Esophagus squamous epithelium (tissue), 5 donors: Measurements from ENCODE around the gene PIGBOS1. TPM values are rescaled to one million over a fixed set of nuclear protein-coding genes. Genes with fewer than 3 reads are reported as not detected.
"Not testable (repeated sequence)": the region's sequence is repeated elsewhere in the genome, so short reads cannot be mapped to it uniquely, and the experiment has no call there.

Experiments used
- DNase-seq: peaks from one replicate; lab custom pipeline; 2025; lab: John Stamatoyannopoulos, UW
- H3K27ac ChIP-seq, 4 donors: fragments of 200-600 bp; sonication (generic); one replicate each; pipeline ENCODE4 v1.5.1; 2016 to 2019; ENCODE audit warnings: mild to moderate bottlenecking in 1 of 4
- H3K27me3 ChIP-seq, 4 donors: fragments of 200-600 bp; sonication (generic); 1 replicate in 3 of 4; 2 replicates in 1 of 4; pipeline versions ENCODE4 v1.5.1 to v1.6.0; 2017 to 2021; ENCODE audit warnings: antibody characterized with exemption in 1 of 4
- H3K36me3 ChIP-seq, 3 donors: fragments of 200-600 bp; sonication (generic); one replicate each; pipeline ENCODE4 v1.5.1; 2016 to 2019
- H3K4me1 ChIP-seq, 3 donors: fragments of 200-600 bp; sonication (generic); one replicate each; pipeline ENCODE4 v1.5.1; 2017 to 2019
- H3K4me3 ChIP-seq, 4 donors: fragments of 200-600 bp; sonication (generic); 1 replicate in 3 of 4; 2 replicates in 1 of 4; pipeline ENCODE4 v1.5.1; 2016 to 2019; ENCODE audit warnings: mild to moderate bottlenecking in 2 of 4, moderate library complexity in 1 of 4
- H3K9me3 ChIP-seq, 3 donors: fragments of 200-600 bp; sonication (generic); one replicate each; pipeline ENCODE4 v1.5.1; 2016 to 2019
- CTCF ChIP-seq, 6 experiments: fragments of 450-650 bp in 4 of 6; fragments of 200-600 bp in 2 of 6; sonication (generic) in 2 of 6; IDR thresholded peaks; one replicate each; pipeline ENCODE4 v1.5.1; 2016 to 2019; ENCODE audit warnings: antibody characterized with exemption in 6 of 6, mild to moderate bottlenecking in 4 of 6, moderate library complexity in 4 of 6
- POLR2A ChIP-seq, 4 donors: fragments of 450-650 bp; IDR thresholded peaks; one replicate each; pipeline ENCODE4 v1.6.1; 2017; ENCODE audit warnings: antibody characterized with exemption in 4 of 4, mild to moderate bottlenecking in 4 of 4, moderate library complexity in 3 of 4
- WGBS, 2 donors: methylation state at CpG; one replicate each; pipeline ENCODE4 v1.1.5; 2018; 5-methylcytosine and 5-hydroxymethylcytosine counted together
- intact Hi-C: fragments of 100-400 bp; cut with DNase I; formaldehyde crosslinking; loops from one replicate; pipeline ENCODE4 v1.15.0; 2022
- total RNA-seq, 4 donors: library from RNA; depleted of rRNA; stranded (reverse); fragments of >200 nt; gene quantifications; one replicate each; pipeline ENCODE4 v1.1.0, GENCODE V29; 2016
- donor health status: DM: yes; HTN: yes; CAD: no.

PIGBOS1 gene
- total RNA-seq, 4 donors from 2014 or later, result 2.6 to 13.5 (median 9.9) TPM

DNA sequence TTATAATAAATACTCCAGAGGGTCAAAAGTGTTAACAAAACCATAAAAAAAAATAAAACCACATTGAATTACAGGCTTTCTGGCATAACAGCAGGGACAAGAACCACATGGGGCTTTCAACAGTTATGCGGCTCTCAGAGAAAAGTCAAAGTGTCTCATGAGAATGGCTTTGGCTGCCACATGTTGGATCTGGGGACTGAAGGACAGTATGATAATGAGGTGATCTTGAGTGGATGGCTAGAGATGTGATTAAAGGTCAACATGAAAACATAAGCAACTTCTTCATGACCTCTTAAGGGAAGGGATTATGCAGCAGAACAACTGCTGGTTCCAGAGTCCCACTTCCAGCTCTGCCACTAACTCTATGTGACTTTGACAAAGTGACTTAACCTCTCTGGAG is 34.5 kb downstream of the PIGBOS1 start:
- H3K27me3 ChIP-seq, result no peaks in the 10 kb centered on the region
- WGBS, 2 donors, result 52 to 70% methylated on average over 1 of the region's 1 CpG
- no peak for DNase-seq
- H3K4me1 ChIP-seq, result peaks cover 0 to 64% (median 26%) of the 10 kb centered on the region in 3 donors
- no peaks in the 10 kb centered on the region for H3K36me3 ChIP-seq
- no peak overlapping the region for H3K4me3 ChIP-seq
- intact Hi-C loops, result no loop called here
- H3K27ac ChIP-seq, result peak overlapping the region in 1 of 4 donors; percentile 10
- no peaks in the 10 kb centered on the region for H3K9me3 ChIP-seq
- TF ChIP-seq CTCF (IDR thresholded peaks at IDR 0.05) (no peak), POLR2A (IDR thresholded peaks at IDR 0.05) (no peak)

DNA sequence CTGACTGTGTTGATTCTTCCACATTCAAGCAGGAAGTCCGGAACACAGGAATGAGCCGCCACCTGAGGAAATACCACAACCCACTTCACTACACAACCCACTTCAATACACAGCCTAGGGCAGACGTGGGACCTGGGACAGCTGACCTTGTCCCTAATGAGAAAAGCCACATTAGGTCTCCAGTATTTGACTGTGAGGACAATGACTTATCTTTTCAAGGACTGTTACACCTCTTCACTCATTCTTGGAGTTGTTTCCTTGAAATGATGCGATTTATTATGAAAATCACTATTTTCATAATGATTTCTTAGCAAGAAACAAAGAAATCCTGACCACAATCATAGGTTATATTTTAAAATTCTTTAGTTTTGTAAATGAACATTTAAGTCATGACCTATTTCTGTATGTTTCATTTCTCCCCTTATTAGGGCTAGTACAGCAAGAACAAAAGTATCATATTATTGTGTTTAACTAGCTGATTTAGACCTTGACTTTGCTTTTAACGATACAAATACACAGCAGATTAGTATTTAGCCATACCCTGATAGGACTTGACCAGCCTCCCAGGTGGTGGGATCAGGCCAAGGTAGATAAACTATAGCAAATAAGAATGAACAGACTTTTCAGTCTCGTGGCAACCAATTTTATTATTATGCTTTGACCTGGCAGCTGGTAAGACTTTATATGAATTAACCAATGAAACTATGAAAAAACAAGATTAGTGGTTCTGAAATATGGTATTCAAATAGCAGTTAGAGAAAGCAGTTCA is 35.4 kb downstream of the PIGBOS1 start:
- no peaks in the 10 kb centered on the region for H3K36me3 ChIP-seq
- WGBS, 2 donors, result 74 to 80% methylated on average over 6 of the region's 6 CpGs
- peak overlapping the region in 2 of 4 donors; percentile 10 to 71 for H3K27ac ChIP-seq
- no peak for DNase-seq
- TF ChIP-seq CTCF (IDR thresholded peaks at IDR 0.05), result no peak
- TF ChIP-seq POLR2A (IDR thresholded peaks at IDR 0.05), result no peak
- no peaks in the 10 kb centered on the region for H3K27me3 ChIP-seq
- H3K9me3 ChIP-seq, result no peaks in the 10 kb centered on the region
- H3K4me3 ChIP-seq, result no peak overlapping the region
- intact Hi-C loops, result no loop called here
- H3K4me1 ChIP-seq, result peaks cover 0 to 63% (median 27%) of the 10 kb centered on the region in 3 donors

- no peak for DNase-seq
- no peaks in the 10 kb centered on the region for H3K27me3 ChIP-seq
- H3K27ac ChIP-seq, result peak overlapping the region in 3 of 4 donors; percentile 36 to 71 (median 67)
- H3K36me3 ChIP-seq, result no peaks in the 10 kb centered on the region
- H3K4me1 ChIP-seq, result peaks cover 0 to 65% (median 23%) of the 10 kb centered on the region in 3 donors
- intact Hi-C loops, result no loop called here
- H3K9me3 ChIP-seq, result no peaks in the 10 kb centered on the region
- 66 to 98% methylated on average over 4 to 5 of the region's 5 CpGs for WGBS, 2 donors
- no peak overlapping the region for H3K4me3 ChIP-seq
- TF ChIP-seq CTCF (IDR thresholded peaks at IDR 0.05) (no peak), POLR2A (IDR thresholded peaks at IDR 0.05) (no peak)
Measured at GRCh38 chr15:55282284-55282833, 36.6 kb downstream of the PIGBOS1 start.

GRCh38 chr15:55281517-55282228 is 37.2 kb downstream of the PIGBOS1 start:
- Histone ChIP-seq H3K4me3 (no peak overlapping the region), H3K27me3 (no peaks in the 10 kb centered on the region), H3K27ac (peak overlapping the region in 3 of 4 donors; percentile 36 to 71 (median 67)), H3K4me1 (peaks cover 0 to 67% (median 23%) of the 10 kb centered on the region in 3 donors), H3K36me3 (no peaks in the 10 kb centered on the region), H3K9me3 (no peaks in the 10 kb centered on the region)
- DNase-seq, result no peak
- intact Hi-C loops, result no loop called here
- TF ChIP-seq CTCF (IDR thresholded peaks at IDR 0.05), result no peak

- intact Hi-C loops, DNase-seq, H3K36me3 ChIP-seq, H3K27me3 ChIP-seq, H3K4me3 ChIP-seq, H3K9me3 ChIP-seq: not testable (repeated sequence)
- H3K4me1 ChIP-seq, result peaks cover 0 to 64% (median 23%) of the 10 kb centered on the region in 3 donors
- 70 to 76% methylated on average over 2 of the region's 2 CpGs for WGBS, 2 donors
- peak overlapping the region in 1 of 4 donors; percentile 29 for H3K27ac ChIP-seq
Measured at GRCh38 chr15:55280589-55280988, 38.3 kb downstream of the PIGBOS1 start.
